ENCODE results near the gene PLEKHA1. TPM values are rescaled to one million over a fixed set of nuclear protein-coding genes. Genes with fewer than 3 reads are reported as not detected.

PLEKHA1 gene
- total RNA-seq, 1 experiment from 2014 or later, result 30.6 TPM

DNA sequence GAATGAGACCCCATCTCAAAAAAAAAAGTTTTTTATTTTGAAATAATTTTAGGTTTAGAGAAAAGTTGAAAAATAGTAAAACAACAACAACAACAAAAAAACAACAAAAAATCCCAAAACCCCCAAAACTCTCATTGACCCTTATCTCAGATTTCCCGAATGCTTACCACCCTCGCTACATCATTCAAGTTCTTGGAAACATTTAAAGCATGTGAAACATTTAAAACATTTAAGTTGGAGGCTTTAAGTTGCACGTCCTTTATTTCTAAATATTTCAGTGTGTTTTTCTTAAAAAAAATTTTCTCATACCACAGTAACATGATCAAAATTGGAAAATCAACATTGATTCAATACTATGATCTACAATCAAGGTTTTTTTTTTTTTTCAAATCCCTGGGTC lies 79.6 kb downstream of the PLEKHA1 start (continued):
- TF ChIP-seq, protein P1, sequence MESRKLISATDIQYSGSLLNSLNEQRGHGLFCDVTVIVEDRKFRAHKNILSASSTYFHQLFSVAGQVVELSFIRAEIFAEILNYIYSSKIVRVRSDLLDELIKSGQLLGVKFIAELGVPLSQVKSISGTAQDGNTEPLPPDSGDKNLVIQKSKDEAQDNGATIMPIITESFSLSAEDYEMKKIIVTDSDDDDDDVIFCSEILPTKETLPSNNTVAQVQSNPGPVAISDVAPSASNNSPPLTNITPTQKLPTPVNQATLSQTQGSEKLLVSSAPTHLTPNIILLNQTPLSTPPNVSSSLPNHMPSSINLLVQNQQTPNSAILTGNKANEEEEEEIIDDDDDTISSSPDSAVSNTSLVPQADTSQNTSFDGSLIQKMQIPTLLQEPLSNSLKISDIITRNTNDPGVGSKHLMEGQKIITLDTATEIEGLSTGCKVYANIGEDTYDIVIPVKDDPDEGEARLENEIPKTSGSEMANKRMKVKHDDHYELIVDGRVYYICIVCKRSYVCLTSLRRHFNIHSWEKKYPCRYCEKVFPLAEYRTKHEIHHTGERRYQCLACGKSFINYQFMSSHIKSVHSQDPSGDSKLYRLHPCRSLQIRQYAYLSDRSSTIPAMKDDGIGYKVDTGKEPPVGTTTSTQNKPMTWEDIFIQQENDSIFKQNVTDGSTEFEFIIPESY (IDR thresholded peaks at IDR 0.05; ENCODE audit: extremely low read depth, insufficient replicate concordance, low read length), result no peak
- TF ChIP-seq YY1 (IDR thresholded peaks at IDR 0.05; ENCODE audit: extremely low read depth, insufficient replicate concordance, low read depth, low read length) (no peak), REST (IDR thresholded peaks at IDR 0.05; ENCODE audit: low read depth) (no peak)
- TF ChIP-seq, protein P2, sequence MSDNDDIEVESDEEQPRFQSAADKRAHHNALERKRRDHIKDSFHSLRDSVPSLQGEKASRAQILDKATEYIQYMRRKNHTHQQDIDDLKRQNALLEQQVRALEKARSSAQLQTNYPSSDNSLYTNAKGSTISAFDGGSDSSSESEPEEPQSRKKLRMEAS (IDR thresholded peaks at IDR 0.05), result no peak

DNA sequence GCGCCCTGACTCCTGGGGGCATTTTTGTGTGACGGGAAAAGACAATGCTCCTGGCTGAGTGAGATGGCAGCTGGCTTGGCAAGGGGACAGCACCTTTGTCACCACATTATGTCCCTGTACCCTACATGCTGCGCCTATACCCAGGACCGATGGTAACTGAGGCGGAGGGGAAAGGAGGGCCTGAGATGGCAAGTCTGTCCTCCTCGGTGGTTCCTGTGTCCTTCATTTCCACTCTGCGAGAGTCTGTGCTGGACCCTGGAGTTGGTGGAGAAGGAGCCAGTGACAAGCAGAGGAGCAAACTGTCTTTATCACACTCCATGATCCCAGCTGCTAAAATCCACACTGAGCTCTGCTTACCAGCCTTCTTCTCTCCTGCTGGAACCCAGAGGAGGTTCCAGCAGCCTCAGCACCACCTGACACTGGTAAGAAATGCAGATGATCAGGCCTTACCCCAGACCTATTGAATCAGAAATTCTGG lies 80.1 kb downstream of the PLEKHA1 start, which contains the start of gene ARMS2:
Gene ARMS2, plus strand, starts transcription at position 51 of the 478 bp plus-strand sequence. Its CDS starts 75 bp downstream, at position 126.
- H2AFZ ChIP-seq (ENCODE audit: low read depth, low read length, poor library complexity, severe bottlenecking), result no peak within 1 kb of the TSS
- no peaks in the 10 kb centered on the region for H3K9me2 ChIP-seq (ENCODE audit: insufficient read depth)
- H3K9ac ChIP-seq (ENCODE audit: low read length), result no peak within 1 kb of the TSS
- H3K4me3 ChIP-seq (replicated peaks in 1 of 2; ENCODE audit: low read depth in 1 of 2, low read length in 2 of 2), result no peak within 1 kb of the TSS
- ChIA-PET RAD21 (ENCODE audit: low non-redundant PET in 1 of 2, low total read pairs in 2 of 2, uncharacterized antibody in 2 of 2, unreplicated experiment in 2 of 2) (no interaction called here), CTCF (interaction anchor here (1.0 to 1.2 kb wide), 2 partner anchors 20 to 111 kb away, joined by 3 to 4 read pairs; no protein-coding TSS in a partner anchor), POLR2A (no interaction called here)
- no peaks in the 10 kb centered on the region for H3K4me1 ChIP-seq (ENCODE audit: control insufficient read depth in 1 of 2, insufficient read depth in 2 of 2, low read length in 2 of 2)
- ATAC-seq, result no peak
- H4K20me1 ChIP-seq (ENCODE audit: insufficient read depth), result no peaks in the 10 kb centered on the region
- intact Hi-C loops (cut with micrococcal nuclease), result no loop called here
- no TSS peak for BruUV-seq (replicated peaks)
- DNase-seq (ENCODE audit: low read depth, low spot score), result no peak
- no peak within 1 kb of the TSS for H3K4me2 ChIP-seq (ENCODE audit: low read length)
- no peaks in the 10 kb centered on the region for H3K9me3 ChIP-seq (ENCODE audit: control insufficient read depth in 1 of 2, insufficient read depth in 1 of 2, low read depth in 1 of 2, low read length in 2 of 2)
- H3K79me2 ChIP-seq (ENCODE audit: insufficient read depth, low read length), result no peaks in the 10 kb centered on the region
- H3K36me3 ChIP-seq (ENCODE audit: control insufficient read depth in 1 of 2, insufficient read depth in 2 of 2, low read length in 2 of 2), result no peaks in the 10 kb centered on the region
- H3K27ac ChIP-seq (ENCODE audit: low read depth, low read length), result no peak within 1 kb of the TSS
- H3K27me3 ChIP-seq (ENCODE audit: insufficient read depth, low read length), result no peaks in the 10 kb centered on the region
- TF ChIP-seq, protein P1 (IDR thresholded peaks at IDR 0.05; ENCODE audit: extremely low read depth, insufficient replicate concordance, low read length), result no peak
- TF ChIP-seq ZFX (IDR thresholded peaks at IDR 0.05), result no peak; the same call in 1 of the 2 replicates
- TF ChIP-seq JUND (IDR thresholded peaks at IDR 0.05), result no peak
- TF ChIP-seq POLR2A (IDR thresholded peaks at IDR 0.05; ENCODE audit: borderline replicate concordance, extremely low read depth, insufficient read depth, insufficient read length), result no peak
- no peak for TF ChIP-seq CBX3 (IDR thresholded peaks at IDR 0.05; ENCODE audit: low read depth)
- no peak for TF ChIP-seq CTCF (IDR thresholded peaks at IDR 0.05 in 2 of 3, conservative IDR thresholded peaks at IDR 0.05 in 1 of 3; ENCODE audit: borderline replicate concordance in 1 of 3, insufficient read depth in 1 of 3, low read depth in 2 of 3, low read length in 2 of 3)
- TF ChIP-seq POLR2AphosphoS5 (IDR thresholded peaks at IDR 0.05; ENCODE audit: low read depth, low read length), result no peak
- TF ChIP-seq ZNF274 (IDR thresholded peaks at IDR 0.05; ENCODE audit: low read depth, low read length), result no peak
- TF ChIP-seq TCF7L2 (IDR thresholded peaks at IDR 0.05; ENCODE audit: borderline replicate concordance, extremely low read depth, insufficient read depth, insufficient read length), result no peak
- TF ChIP-seq, protein P2 (IDR thresholded peaks at IDR 0.05), result no peak
- no peak for TF ChIP-seq SP1 (IDR thresholded peaks at IDR 0.05; ENCODE audit: low read depth)
- no peak for TF ChIP-seq CEBPB (IDR thresholded peaks at IDR 0.05; ENCODE audit: low read depth)
